Liver (tissue), 9 donors: ENCODE measurements around the gene SLC8A2. TPM values are rescaled to one million over a fixed set of nuclear protein-coding genes. Genes with fewer than 3 reads are reported as not detected.

Source experiments
- DNase-seq: peaks from one replicate; pipeline ENCODE4 v3.0.0-alpha.2; 2017; ENCODE audit warnings: low spot score
- H3K27ac ChIP-seq, 2 donors: one replicate each; pipeline ENCODE4 v1.7.0; 2013; ENCODE audit warnings: inconsistent platforms in 2 of 2, low read length in 2 of 2, control low read depth in 1 of 2, low read depth in 1 of 2, mild to moderate bottlenecking in 1 of 2
- H3K27me3 ChIP-seq, 4 donors: one replicate each; pipeline versions ENCODE4 v1.6.1 to v1.7.0; 2013; ENCODE audit warnings: low read length in 3 of 4, inconsistent platforms in 1 of 4, mild to moderate bottlenecking in 1 of 4, moderate library complexity in 1 of 4; ENCODE audit not compliant: control insufficient read depth in 4 of 4, insufficient read depth in 4 of 4
- H3K36me3 ChIP-seq, 4 donors: one replicate each; pipeline versions ENCODE4 v1.6.1 to v1.7.0; 2013; ENCODE audit warnings: low read length in 3 of 4, mild to moderate bottlenecking in 3 of 4, low read depth in 1 of 4, moderate library complexity in 1 of 4; ENCODE audit not compliant: control insufficient read depth in 4 of 4, insufficient read depth in 3 of 4
- H3K4me1 ChIP-seq, 4 donors: one replicate each; pipeline versions ENCODE4 v1.6.1 to v1.7.0; 2013; ENCODE audit warnings: low read length in 3 of 4, mild to moderate bottlenecking in 3 of 4, moderate library complexity in 1 of 4; ENCODE audit not compliant: control insufficient read depth in 4 of 4, insufficient read depth in 4 of 4
- H3K4me3 ChIP-seq, 3 donors: one replicate each; pipeline versions ENCODE4 v1.6.1 to v1.7.0; 2013; ENCODE audit warnings: low read length in 3 of 3, control low read depth in 1 of 3, low read depth in 1 of 3, mild to moderate bottlenecking in 1 of 3
- H3K9ac ChIP-seq, 2 donors: one replicate each; pipeline ENCODE4 v1.7.0; 2013; ENCODE audit warnings: low read length in 2 of 2, mild to moderate bottlenecking in 2 of 2, moderate library complexity in 2 of 2, control low read depth in 1 of 2, low read depth in 1 of 2
- H3K9me3 ChIP-seq, 4 donors: one replicate each; pipeline versions ENCODE4 v1.6.1 to v1.7.0; 2013; ENCODE audit warnings: low read length in 3 of 4; ENCODE audit not compliant: control insufficient read depth in 4 of 4
- CTCF ChIP-seq: fragments of 150-350 bp; IDR thresholded peaks from 2 replicates; pipeline ENCODE4 v1.5.1; 2017; ENCODE audit warnings: improper control_type of control experiment, low read depth, low read length; ENCODE audit not compliant: missing input control
- FOXA1 ChIP-seq: IDR thresholded peaks from 2 replicates; pipeline ENCODE4 v1.6.1; 2016; ENCODE audit warnings: antibody characterized with exemption
- FOXA2 ChIP-seq: IDR thresholded peaks from 2 replicates; pipeline ENCODE4 v1.6.1; 2016; ENCODE audit warnings: antibody characterized with exemption
- GABPA ChIP-seq, 2 donors: IDR thresholded peaks in 1 of 2; conservative IDR thresholded peaks in 1 of 2; 2 replicates each; pipeline ENCODE4 v1.6.1; 2016; ENCODE audit warnings: antibody characterized with exemption in 2 of 2, mild to moderate bottlenecking in 1 of 2, moderate library complexity in 1 of 2
- JUND ChIP-seq, 2 donors: IDR thresholded peaks; 2 replicates each; pipeline ENCODE4 v1.6.1; 2016; ENCODE audit warnings: antibody characterized with exemption in 2 of 2
- MAX ChIP-seq: IDR thresholded peaks from 2 replicates; pipeline ENCODE4 v1.6.1; 2016; ENCODE audit warnings: antibody characterized with exemption
- NR2F2 ChIP-seq: IDR thresholded peaks from 2 replicates; pipeline ENCODE4 v1.6.1; 2016; ENCODE audit warnings: antibody characterized with exemption
- RAD21 ChIP-seq, 2 donors: IDR thresholded peaks; 2 replicates each; pipeline ENCODE4 v1.6.1; 2016; ENCODE audit warnings: antibody characterized with exemption in 2 of 2, mild to moderate bottlenecking in 2 of 2
- REST ChIP-seq: IDR thresholded peaks from 2 replicates; pipeline ENCODE4 v1.6.1; 2016; ENCODE audit warnings: antibody characterized with exemption, mild to moderate bottlenecking
- RXRA ChIP-seq, 2 donors: IDR thresholded peaks; 2 replicates each; pipeline ENCODE4 v1.6.1; 2017 to 2018; ENCODE audit warnings: antibody characterized with exemption in 2 of 2, mild to moderate bottlenecking in 1 of 2
- WGBS: extraction: QIAGEN DNeasy Blood & Tissue Kit; methylation state at CpG from one replicate; pipeline ENCODE4 v1.1.7; 2013; 5-methylcytosine and 5-hydroxymethylcytosine counted together
- polyA plus RNA-seq, 2 donors: library from polyadenylated mRNA; stranded (reverse) in 1 of 2; unstranded in 1 of 2; fragments of 200-250 nt in 1 of 2; fragments of >200 nt in 1 of 2; fragmentation: Nextera tagmentation in 1 of 2; extraction: Ambion mirVana in 1 of 2; gene quantifications; one replicate each; pipeline versions ENCODE4 v1.2.1 to v1.2.3, GENCODE V29; 2013 to 2015
- total RNA-seq, 2 donors: library from RNA; depleted of rRNA; stranded (reverse); fragments of >200 nt; gene quantifications; one replicate each; pipeline ENCODE4 v1.2.3, GENCODE V29; 2014
- donor health status: healthy.
- donor health status: healthy.
- donor health status: healthy.
- donor health status: healthy.
- donor health status: healthy.

The SLC8A2 gene
- total and polyA plus RNA-seq, 4 donors, result 0.01 to 0.25 TPM; not detected in 2

GRCh38 chr19:47379381-47379938 lies 92.2 kb downstream of the SLC8A2 start:
- H3K27me3 ChIP-seq, result no peaks in the 10 kb centered on the region
- 98% methylated on average over 23 of the region's 23 CpGs for WGBS
- H3K27ac ChIP-seq, result no peak overlapping the region
- peaks cover 12 to 52% (median 21%) of the 10 kb centered on the region in 4 donors for H3K36me3 ChIP-seq
- no peak for DNase-seq
- H3K9ac ChIP-seq, result no peak overlapping the region
- no peaks in the 10 kb centered on the region for H3K9me3 ChIP-seq
- peaks cover 7 to 16% (median 12%) of the 10 kb centered on the region in 4 donors for H3K4me1 ChIP-seq
- TF ChIP-seq RAD21 (IDR thresholded peaks at IDR 0.05) (no peak), NR2F2 (no peak), FOXA2 (no peak), RXRA (IDR thresholded peaks at IDR 0.05) (no peak), MAX (no peak), FOXA1 (no peak), REST (no peak), GABPA (IDR thresholded peaks at IDR 0.05 in 1 of 2, conservative IDR thresholded peaks at IDR 0.05 in 1 of 2) (no peak)
- H3K4me3 ChIP-seq, result no peak overlapping the region

- no peak for TF ChIP-seq CTCF
- no peak for TF ChIP-seq JUND (IDR thresholded peaks at IDR 0.05)
- no peak for TF ChIP-seq NR2F2
- TF ChIP-seq MAX, result no peak
- no peak for TF ChIP-seq GABPA (IDR thresholded peaks at IDR 0.05 in 1 of 2, conservative IDR thresholded peaks at IDR 0.05 in 1 of 2)
- TF ChIP-seq RAD21 (IDR thresholded peaks at IDR 0.05), result no peak
- no peaks in the 10 kb centered on the region for H3K9me3 ChIP-seq
- no peak for DNase-seq
- peaks cover 7 to 16% (median 12%) of the 10 kb centered on the region in 4 donors for H3K4me1 ChIP-seq
- WGBS, result 93% methylated on average over 11 of the region's 11 CpGs
- peaks cover 13 to 62% (median 26%) of the 10 kb centered on the region in 4 donors for H3K36me3 ChIP-seq
- no peak overlapping the region for H3K27ac ChIP-seq
- no peak overlapping the region for H3K4me3 ChIP-seq
- H3K9ac ChIP-seq, result no peak overlapping the region
- H3K27me3 ChIP-seq, result no peaks in the 10 kb centered on the region
Measured at GRCh38 chr19:47378246-47378645, 93.4 kb downstream of the SLC8A2 start.

Other genes starting within 250 kb of the SLC8A2 start
- gene BBC3, start 240.7 kb downstream of the SLC8A2 start, total RNA-seq, result 1 to 10 TPM; 1.0 to 2.1 TPM
- 1 to 10 TPM in 1 of 2 donors, under 1 TPM in 1; 0.35 to 2.6 TPM for gene BBC3, start 240.7 kb downstream of the SLC8A2 start, polyA plus RNA-seq
- gene CCDC9, start 215.4 kb downstream of the SLC8A2 start, total RNA-seq, result 1 to 10 TPM; 2.8 to 8.1 TPM
- 1 to 10 TPM; 1.4 to 8.0 TPM for gene CCDC9, start 215.4 kb downstream of the SLC8A2 start, polyA plus RNA-seq
- gene INAFM1, start 197.0 kb downstream of the SLC8A2 start, total RNA-seq, result 1 to 10 TPM; 1.5 to 2.0 TPM
- gene INAFM1, start 197.0 kb downstream of the SLC8A2 start, polyA plus RNA-seq, result 1 to 10 TPM; 1.8 to 2.5 TPM
- gene C5AR1, start 162.0 kb downstream of the SLC8A2 start, total RNA-seq, result 1 to 10 TPM; 1.8 to 5.3 TPM
- 1 to 10 TPM; 2.5 to 3.9 TPM for gene C5AR1, start 162.0 kb downstream of the SLC8A2 start, polyA plus RNA-seq
- 1 to 10 TPM; 1.8 to 2.8 TPM for gene C5AR2, start 139.7 kb downstream of the SLC8A2 start, total RNA-seq
- gene C5AR2, start 139.7 kb downstream of the SLC8A2 start, polyA plus RNA-seq, result 1 to 10 TPM in 1 of 2 donors, under 1 TPM in 1; 0.61 to 1.8 TPM
- 10 to 100 TPM in 1 of 2 donors, 1 to 10 TPM in 1; 6.2 to 11.6 TPM for gene DHX34, start 122.6 kb downstream of the SLC8A2 start, total RNA-seq
- 1 to 10 TPM; 3.1 to 6.1 TPM for gene DHX34, start 122.6 kb downstream of the SLC8A2 start, polyA plus RNA-seq
- 1 to 10 TPM in 1 of 2 donors, under 1 TPM in 1; 0.79 to 1.3 TPM for gene MEIS3, start 52.4 kb downstream of the SLC8A2 start, total RNA-seq
- gene MEIS3, start 52.4 kb downstream of the SLC8A2 start, polyA plus RNA-seq, result under 1 TPM; 0.50 to 0.99 TPM
- gene KPTN, start 12.3 kb upstream of the SLC8A2 start, total RNA-seq, result 1 to 10 TPM; 2.3 to 3.6 TPM
- gene KPTN, start 12.3 kb upstream of the SLC8A2 start, polyA plus RNA-seq, result 1 to 10 TPM; 4.4 to 6.0 TPM
- 100 to 1,000 TPM in 1 of 2 donors, 10 to 100 TPM in 1; 73.4 to 116 TPM for gene NAPA, start 43.2 kb upstream of the SLC8A2 start, total RNA-seq
- gene NAPA, start 43.2 kb upstream of the SLC8A2 start, polyA plus RNA-seq, result 100 to 1,000 TPM; 125 to 132 TPM
- gene ZNF541, start 101.3 kb upstream of the SLC8A2 start, total RNA-seq, result under 1 TPM; 0.05 to 0.08 TPM
- gene ZNF541, start 101.3 kb upstream of the SLC8A2 start, polyA plus RNA-seq, result under 1 TPM in 1 of 2 donors, not detected in 1; 0.09 TPM
- 1 to 10 TPM; 3.0 to 8.9 TPM for gene BICRA, start 137.2 kb upstream of the SLC8A2 start, total RNA-seq
- gene BICRA, start 137.2 kb upstream of the SLC8A2 start, polyA plus RNA-seq, result 1 to 10 TPM in 1 of 2 donors, under 1 TPM in 1; 0.63 to 2.9 TPM
- 1 to 10 TPM; 3.2 to 6.2 TPM for gene EHD2, start 241.5 kb upstream of the SLC8A2 start, total RNA-seq
- gene EHD2, start 241.5 kb upstream of the SLC8A2 start, polyA plus RNA-seq, result 1 to 10 TPM; 5.5 to 7.9 TPM